Measurements from ENCODE around the gene NOL11. TPM values are rescaled to one million over a fixed set of nuclear protein-coding genes. Genes with fewer than 3 reads are reported as not detected.
"Not testable (repeated sequence)": the region's sequence is repeated elsewhere in the genome, so short reads cannot be mapped to it uniquely, and the experiment has no call there.

Gene NOL11
- total RNA-seq, 1 donor from 2014 or later = 32.8 TPM

DNA sequence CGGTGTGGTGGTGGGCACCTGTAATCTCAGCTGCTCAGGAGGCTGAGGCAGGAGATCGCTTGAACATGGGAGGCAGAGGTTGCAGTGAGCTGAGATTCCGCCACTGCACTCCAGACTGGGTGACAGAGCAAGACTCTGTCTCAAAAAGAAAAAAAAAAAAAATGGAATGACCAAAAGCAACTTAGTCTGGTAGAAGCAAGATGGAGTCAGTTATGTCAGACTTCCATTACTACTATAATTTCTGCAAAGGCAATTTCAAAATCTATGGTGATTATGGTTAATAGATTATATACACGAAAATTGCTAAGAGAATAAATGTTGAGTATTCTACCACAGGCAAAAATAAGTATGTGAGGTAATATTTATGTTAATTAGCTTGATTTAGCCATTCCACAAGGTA, 32.3 kb downstream of the NOL11 start:
- intact Hi-C loops (cut with DNase I) = no loop called here
- Histone ChIP-seq H3K36me3 (peaks cover 63% of the 10 kb centered on the region), H3K4me3 (no peak overlapping the region), H3K4me1 (no peaks in the 10 kb centered on the region), H3K9me3 (no peaks in the 10 kb centered on the region), H3K27me3 (ENCODE audit: low read depth) (no peaks in the 10 kb centered on the region), H3K27ac (no peak overlapping the region)
- TF ChIP-seq, protein P1, sequence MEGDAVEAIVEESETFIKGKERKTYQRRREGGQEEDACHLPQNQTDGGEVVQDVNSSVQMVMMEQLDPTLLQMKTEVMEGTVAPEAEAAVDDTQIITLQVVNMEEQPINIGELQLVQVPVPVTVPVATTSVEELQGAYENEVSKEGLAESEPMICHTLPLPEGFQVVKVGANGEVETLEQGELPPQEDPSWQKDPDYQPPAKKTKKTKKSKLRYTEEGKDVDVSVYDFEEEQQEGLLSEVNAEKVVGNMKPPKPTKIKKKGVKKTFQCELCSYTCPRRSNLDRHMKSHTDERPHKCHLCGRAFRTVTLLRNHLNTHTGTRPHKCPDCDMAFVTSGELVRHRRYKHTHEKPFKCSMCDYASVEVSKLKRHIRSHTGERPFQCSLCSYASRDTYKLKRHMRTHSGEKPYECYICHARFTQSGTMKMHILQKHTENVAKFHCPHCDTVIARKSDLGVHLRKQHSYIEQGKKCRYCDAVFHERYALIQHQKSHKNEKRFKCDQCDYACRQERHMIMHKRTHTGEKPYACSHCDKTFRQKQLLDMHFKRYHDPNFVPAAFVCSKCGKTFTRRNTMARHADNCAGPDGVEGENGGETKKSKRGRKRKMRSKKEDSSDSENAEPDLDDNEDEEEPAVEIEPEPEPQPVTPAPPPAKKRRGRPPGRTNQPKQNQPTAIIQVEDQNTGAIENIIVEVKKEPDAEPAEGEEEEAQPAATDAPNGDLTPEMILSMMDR (IDR thresholded peaks at IDR 0.05) = no peak
- DNase-seq (no peak), ATAC-seq (no peak)

DNA sequence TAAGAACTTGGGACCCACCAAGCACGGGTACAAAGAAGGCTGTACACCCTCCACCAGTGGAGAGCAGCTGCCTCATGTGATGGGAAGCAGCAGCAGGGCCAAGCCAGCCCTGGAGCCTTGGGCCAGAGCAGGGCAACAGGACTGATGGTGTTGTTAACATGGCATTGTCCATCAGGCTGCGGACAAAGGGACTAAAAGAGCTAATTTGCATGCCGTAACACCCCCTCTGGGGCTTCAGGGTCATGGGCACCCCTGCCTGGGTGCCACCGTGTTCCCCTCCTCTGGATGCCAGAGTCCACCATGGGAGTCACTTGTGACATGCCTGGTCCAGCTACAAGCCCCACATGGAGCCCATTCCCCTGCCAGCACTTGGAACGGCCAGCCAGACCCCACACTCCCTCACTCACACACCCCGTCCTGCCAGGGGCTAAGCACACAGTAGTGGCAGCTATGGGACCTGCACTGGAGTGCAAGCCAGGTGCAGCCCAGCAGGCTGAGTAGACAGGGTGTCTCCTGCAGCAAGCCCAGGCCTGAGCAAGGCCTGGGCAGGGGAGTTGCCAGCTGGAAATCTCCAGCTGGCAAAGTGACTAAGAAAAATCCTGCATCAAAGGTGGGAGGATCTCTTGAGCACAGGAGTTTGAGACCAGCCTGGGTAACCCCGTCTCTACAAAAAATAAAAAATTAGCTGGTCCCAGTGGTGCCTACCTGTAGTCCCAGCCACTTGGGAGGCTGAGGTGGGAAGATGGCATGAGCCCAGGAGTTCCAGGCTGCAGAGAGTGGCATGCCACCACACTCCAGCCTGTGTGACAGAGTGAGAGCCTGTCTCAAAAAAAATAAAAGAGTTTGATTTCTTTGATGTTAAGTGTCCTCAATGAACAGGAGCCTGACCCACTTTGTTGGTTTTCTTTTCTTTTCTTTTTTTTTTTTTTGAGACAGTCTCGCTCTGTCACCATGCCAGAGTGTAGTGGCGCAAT, 33.7 kb downstream of the NOL11 start:
- Histone ChIP-seq H3K36me3 (peaks cover 50% of the 10 kb centered on the region), H3K27ac (no peak overlapping the region), H3K9me3 (no peaks in the 10 kb centered on the region), H3K27me3 (ENCODE audit: low read depth) (no peaks in the 10 kb centered on the region), H3K4me3 (no peak overlapping the region), H3K4me1 (no peaks in the 10 kb centered on the region)
- TF ChIP-seq, protein P1 (IDR thresholded peaks at IDR 0.05) = no peak
- intact Hi-C loops (cut with DNase I) = no loop called here
- ATAC-seq = peak; percentile 54 to 71
- DNase-seq = no peak

DNA sequence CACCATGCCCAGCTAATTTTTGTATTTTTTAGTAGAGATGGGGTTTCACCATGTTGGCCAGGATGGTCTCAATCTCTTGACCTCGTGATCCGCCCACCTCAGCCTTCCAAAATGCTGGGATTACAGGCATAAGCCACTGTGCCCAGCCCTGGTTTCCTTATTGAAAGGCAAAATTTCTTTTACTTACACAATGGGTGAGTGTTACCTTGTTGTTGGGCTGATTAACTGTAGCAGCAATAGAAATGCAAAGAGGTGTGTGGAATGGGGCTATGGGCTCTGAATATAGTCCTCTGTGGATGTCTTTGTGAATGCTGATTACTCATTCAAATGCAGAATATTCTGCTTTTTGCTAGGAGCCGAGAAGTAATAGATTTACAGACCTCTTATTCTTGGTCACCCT, 34.4 kb downstream of the NOL11 start:
- intact Hi-C loops (cut with DNase I); DNase-seq: not testable (repeated sequence)
- peaks cover 42% of the 10 kb centered on the region for H3K36me3 ChIP-seq

DNA sequence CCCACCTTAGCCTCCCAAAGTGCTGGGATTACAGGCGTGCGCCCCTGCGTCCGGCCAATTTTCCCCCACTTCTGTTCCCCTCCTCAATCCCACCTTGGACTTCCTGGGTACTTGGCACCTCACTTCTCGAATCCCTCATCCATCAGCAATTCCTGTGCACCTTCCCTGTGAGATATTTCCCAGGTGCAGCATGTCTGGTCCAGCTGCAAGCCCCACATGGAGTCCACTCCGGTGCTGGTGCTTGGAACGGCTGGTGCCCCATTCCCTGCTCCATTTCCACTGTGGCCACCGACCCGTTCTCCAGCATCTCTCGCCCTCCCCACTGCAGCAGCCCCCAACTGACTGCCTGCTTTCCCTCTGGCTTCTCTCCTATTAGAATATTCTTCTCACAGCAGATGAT, 35.3 kb downstream of the NOL11 start:
- intact Hi-C loops (cut with DNase I) = no loop called here
- Histone ChIP-seq H3K27me3 (ENCODE audit: low read depth) (no peaks in the 10 kb centered on the region), H3K27ac (no peak overlapping the region), H3K4me1 (no peaks in the 10 kb centered on the region), H3K36me3 (peaks cover 34% of the 10 kb centered on the region), H3K9me3 (no peaks in the 10 kb centered on the region), H3K4me3 (no peak overlapping the region)
- no peak for ATAC-seq
- no peak for DNase-seq
- TF ChIP-seq, protein P1 (IDR thresholded peaks at IDR 0.05) = no peak

More for the DNA sequence above, 34.4 kb downstream of the NOL11 start:
- H3K27me3 ChIP-seq (ENCODE audit: low read depth); H3K4me3 ChIP-seq; ATAC-seq; H3K27ac ChIP-seq; H3K4me1 ChIP-seq; H3K9me3 ChIP-seq: not testable (repeated sequence)

DNA sequence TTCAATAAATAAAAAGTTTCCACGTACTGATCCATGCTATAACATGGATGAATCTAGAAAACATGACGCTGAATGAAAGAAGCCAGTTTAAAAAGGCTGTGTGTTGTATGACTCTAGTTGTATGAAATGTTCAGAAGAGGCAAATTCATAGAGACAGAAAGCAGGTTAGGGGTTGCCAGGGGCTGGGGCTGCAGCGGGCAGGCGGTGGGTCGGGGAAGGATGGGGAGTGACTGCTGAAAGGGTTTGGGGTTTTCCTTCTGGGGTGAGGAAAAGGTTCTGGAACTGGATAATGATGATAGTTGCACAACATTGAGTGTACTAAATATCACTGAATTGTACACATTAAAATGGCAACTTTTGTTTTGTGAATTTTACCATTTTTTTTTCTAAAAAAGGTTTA, 36.3 kb downstream of the NOL11 start:
- TF ChIP-seq, protein P1 (IDR thresholded peaks at IDR 0.05) = no peak
- no peaks in the 10 kb centered on the region for H3K4me1 ChIP-seq
- DNase-seq = no peak

DNA sequence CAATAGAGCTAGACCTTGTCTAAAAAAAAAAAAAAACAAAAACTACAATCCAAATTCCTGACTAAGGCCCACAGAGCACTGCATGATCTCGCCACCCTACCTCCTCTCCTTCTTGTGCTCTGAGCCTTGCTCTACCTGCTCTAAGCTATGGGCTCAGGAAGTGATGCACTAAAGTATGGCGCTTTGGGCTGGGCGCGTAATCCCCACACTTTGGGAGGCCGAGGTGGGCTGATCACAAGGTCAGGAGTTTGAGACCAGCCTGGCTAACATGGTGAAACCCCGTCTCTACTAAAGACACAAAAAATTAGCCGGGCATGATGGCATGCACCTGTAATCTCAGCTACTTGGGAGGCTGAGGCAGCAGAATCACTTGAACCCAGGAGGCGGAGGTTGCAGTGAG, 37.0 kb downstream of the NOL11 start:
- ATAC-seq = not testable (repeated sequence)

More for the DNA sequence above, 36.3 kb downstream of the NOL11 start:
- H3K9me3 ChIP-seq = no peaks in the 10 kb centered on the region
- no peak overlapping the region for H3K27ac ChIP-seq
- peaks cover 25% of the 10 kb centered on the region for H3K36me3 ChIP-seq
- H3K27me3 ChIP-seq (ENCODE audit: low read depth) = no peaks in the 10 kb centered on the region
- H3K4me3 ChIP-seq = no peak overlapping the region
- no peak for ATAC-seq
- intact Hi-C loops (cut with DNase I) = no loop called here

DNA sequence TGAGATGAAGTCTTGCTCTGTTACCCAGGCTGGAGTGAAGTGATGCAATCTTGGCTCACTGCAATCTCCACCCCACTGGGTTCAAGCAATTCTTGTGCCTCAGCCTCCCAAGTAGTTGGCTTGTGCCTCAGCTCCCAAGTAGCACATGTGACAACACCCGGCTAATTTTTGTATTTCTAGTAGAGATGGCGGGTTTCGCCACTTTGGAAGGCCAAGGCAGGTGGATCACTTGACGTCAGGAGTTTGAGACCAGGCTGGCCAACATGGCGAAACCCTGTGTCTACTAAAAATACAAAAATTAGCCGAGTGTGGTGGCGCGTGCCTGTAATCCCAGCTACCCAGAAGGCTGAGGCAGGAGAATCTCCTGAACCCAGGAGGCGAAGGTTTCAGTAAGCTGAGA, 39.0 kb downstream of the NOL11 start:
- intact Hi-C loops (cut with DNase I); H3K9me3 ChIP-seq; H3K36me3 ChIP-seq; ATAC-seq; H3K27ac ChIP-seq; DNase-seq; H3K4me3 ChIP-seq; H3K4me1 ChIP-seq; H3K27me3 ChIP-seq (ENCODE audit: low read depth): not testable (repeated sequence)

More for the DNA sequence above, 37.0 kb downstream of the NOL11 start:
- H3K4me3 ChIP-seq; DNase-seq; H3K4me1 ChIP-seq; intact Hi-C loops (cut with DNase I); H3K27ac ChIP-seq; H3K9me3 ChIP-seq; H3K27me3 ChIP-seq (ENCODE audit: low read depth): not testable (repeated sequence)
- peaks cover 18% of the 10 kb centered on the region for H3K36me3 ChIP-seq
